Nephron progenitor cell (in vitro differentiated cells): ENCODE results near the gene GUF1.
"Not testable (repeated sequence)": the region's sequence is repeated elsewhere in the genome, so short reads cannot be mapped to it uniquely, and the experiment has no call there.

Experiments used
- DNase-seq: peaks from one replicate; pipeline ENCODE4 v3.0.0; 2021
- H3K27ac Mint-ChIP-seq: 2 replicates; pipeline ENCODE4 v1.8.0; 2021; ENCODE audit warnings: mild to moderate bottlenecking, moderate library complexity, mixed read lengths
- H3K27me3 Mint-ChIP-seq: 2 replicates; pipeline ENCODE4 v1.8.0; 2021; ENCODE audit warnings: mild to moderate bottlenecking, low read depth, mixed read lengths; ENCODE audit not compliant: poor library complexity
- H3K36me3 Mint-ChIP-seq: 2 replicates; pipeline ENCODE4 v1.8.0; 2021; ENCODE audit warnings: low read depth, mixed read lengths
- H3K4me1 Mint-ChIP-seq: 2 replicates; pipeline ENCODE4 v1.8.0; 2021; ENCODE audit warnings: mixed read lengths
- H3K4me3 Mint-ChIP-seq: 2 replicates; pipeline ENCODE4 v1.8.0; 2021; ENCODE audit warnings: mild to moderate bottlenecking, moderate library complexity, mixed read lengths
- H3K9me3 Mint-ChIP-seq: 2 replicates; pipeline ENCODE4 v1.8.0; 2021; ENCODE audit warnings: mild to moderate bottlenecking, moderate library complexity, mixed read lengths
- CTCF ChIP-seq: fragments of 200-600 bp; sonication (generic); IDR thresholded peaks from 2 replicates; pipeline ENCODE4 v1.5.0; 2021; ENCODE audit warnings: antibody characterized with exemption

GUF1 gene

DNA sequence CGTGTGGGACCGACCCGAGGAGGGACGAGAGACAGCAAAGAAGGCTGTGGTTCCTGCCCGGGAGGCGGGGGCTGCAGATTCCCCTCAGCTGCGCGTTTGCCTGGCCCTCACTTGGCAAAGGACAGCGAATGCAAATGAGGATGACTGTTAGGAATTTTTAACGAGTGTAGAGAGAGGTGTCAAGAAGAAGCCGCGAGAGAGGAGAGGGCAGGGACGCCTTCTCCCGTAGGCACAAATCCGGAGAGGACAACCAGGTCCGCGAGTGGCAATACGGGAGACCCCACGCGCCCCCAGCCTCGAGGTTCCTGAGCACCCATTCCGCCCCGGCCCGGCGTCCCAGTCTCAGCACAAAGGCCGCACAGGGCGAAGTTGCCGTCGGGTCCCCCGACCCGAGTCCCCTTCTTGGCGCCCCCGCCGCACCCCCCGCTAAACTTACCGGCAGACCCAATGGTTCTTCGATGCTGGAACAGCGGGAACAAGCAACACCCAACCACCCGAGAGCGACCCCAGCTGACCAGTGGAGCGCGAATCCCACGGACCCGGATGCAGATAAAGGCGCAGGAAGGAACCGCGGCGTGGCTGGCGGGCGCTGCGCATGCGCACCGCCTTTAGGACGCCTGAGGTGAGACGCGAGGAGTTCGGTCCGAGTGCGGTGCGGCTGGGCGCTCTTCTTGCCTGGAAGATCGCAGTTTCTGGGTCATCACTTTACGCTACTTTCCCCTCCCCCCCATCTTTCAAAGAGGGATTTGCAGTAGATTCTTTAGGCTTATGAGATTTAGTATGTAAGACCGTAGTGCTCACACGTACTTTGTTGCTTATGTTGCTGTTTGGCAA, 48.0 kb downstream of the GUF1 start, which contains the start of gene GNPDA2:
Gene GNPDA2 (minus strand): TSS at position 519 of the 834 bp plus-strand sequence. CDS start 4,349 bp downstream, outside the sequence.
- TF ChIP-seq CTCF: no peak
- no peaks in the 10 kb centered on the region for H3K9me3 Mint-ChIP-seq
- DNase-seq: peak; percentile 84
- H3K4me1 Mint-ChIP-seq: peaks cover 32% of the 10 kb centered on the region
- H3K36me3 Mint-ChIP-seq: no peaks in the 10 kb centered on the region
- peaks cover 12% of the 10 kb centered on the region for H3K27me3 Mint-ChIP-seq
- H3K4me3 Mint-ChIP-seq: peak within 1 kb of the TSS; percentile 99
- H3K27ac Mint-ChIP-seq: peak within 1 kb of the TSS; percentile 96

DNA sequence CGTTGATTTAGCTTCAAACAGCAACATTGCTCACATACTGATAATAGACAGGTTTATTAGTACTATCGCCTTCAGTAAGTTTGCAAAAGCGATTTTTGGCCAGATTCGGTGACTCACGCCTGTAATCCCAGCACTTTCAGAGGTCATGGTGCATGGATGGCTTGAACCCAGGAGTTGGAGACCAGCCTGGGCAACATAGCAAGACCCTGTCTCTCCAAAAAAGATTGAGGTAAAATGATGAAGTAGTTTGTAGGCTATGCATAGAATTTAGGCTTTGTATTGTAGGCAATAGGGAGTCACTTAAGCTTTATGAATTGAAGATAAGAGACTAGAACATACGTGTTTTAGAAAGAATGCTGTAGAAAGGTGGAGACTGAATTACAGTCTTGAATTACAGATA, 49.3 kb downstream of the GUF1 start:
- peaks cover 12% of the 10 kb centered on the region for H3K27me3 Mint-ChIP-seq
- DNase-seq: no peak

DNA sequence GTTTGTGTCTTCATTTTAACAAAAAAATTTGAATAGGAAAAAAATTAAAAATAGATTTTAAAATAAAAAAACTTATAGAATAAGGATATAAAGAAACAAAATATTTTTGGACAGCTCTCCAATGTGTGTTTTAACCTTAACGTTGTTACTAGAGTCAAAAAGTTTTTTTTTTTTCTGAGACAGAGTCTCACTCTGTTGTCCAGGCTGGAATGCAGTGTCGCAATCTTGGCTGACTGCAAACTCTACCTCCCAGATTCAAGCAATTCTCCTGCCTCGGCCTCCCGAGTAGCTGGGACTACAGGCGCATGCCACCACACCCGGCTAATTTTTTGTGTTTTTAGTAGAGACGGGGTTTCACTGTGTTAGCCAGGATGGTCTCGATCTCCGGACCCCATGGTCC, 50.5 kb downstream of the GUF1 start:
- not testable (repeated sequence) for H3K36me3 Mint-ChIP-seq, H3K9me3 Mint-ChIP-seq, DNase-seq, H3K4me3 Mint-ChIP-seq, H3K27ac Mint-ChIP-seq
- Mint-ChIP-seq H3K4me1 (peaks cover 27% of the 10 kb centered on the region), H3K27me3 (peaks cover 12% of the 10 kb centered on the region)

More for the DNA sequence above, 49.3 kb downstream of the GUF1 start:
- Mint-ChIP-seq H3K27ac (no peak overlapping the region), H3K9me3 (no peaks in the 10 kb centered on the region), H3K36me3 (no peaks in the 10 kb centered on the region), H3K4me1 (peaks cover 32% of the 10 kb centered on the region), H3K4me3 (peak overlapping the region; percentile 99)
- no peak for TF ChIP-seq CTCF

DNA sequence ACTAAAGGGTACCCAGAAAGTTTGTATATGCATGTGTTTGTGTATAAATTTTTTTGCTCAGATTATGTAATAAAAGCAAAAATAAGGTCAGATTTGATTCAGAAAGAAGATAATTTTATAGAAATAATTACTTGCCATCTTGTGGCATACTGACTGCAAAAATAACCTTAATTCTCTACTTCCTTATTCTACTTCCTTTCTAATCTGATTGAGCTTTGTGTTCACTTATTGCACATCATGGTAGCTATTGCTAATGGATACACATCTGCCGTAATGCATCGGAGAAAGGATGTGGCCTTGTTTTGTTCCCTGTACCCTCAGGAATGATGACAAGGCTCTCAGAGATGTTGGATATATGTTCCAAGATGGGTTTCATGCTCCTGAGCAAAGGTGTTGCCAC, 58.7 kb downstream of the GUF1 start:
- Mint-ChIP-seq H3K27ac (no peak overlapping the region), H3K9me3 (no peaks in the 10 kb centered on the region), H3K4me1 (no peaks in the 10 kb centered on the region), H3K4me3 (no peak overlapping the region), H3K36me3 (no peaks in the 10 kb centered on the region), H3K27me3 (no peaks in the 10 kb centered on the region)
- TF ChIP-seq CTCF: no peak
- no peak for DNase-seq

GRCh38 chr4:44738615-44739014, 60.4 kb downstream of the GUF1 start:
- H3K27ac Mint-ChIP-seq: no peak overlapping the region
- no peak for DNase-seq
- H3K9me3 Mint-ChIP-seq: no peaks in the 10 kb centered on the region
- no peaks in the 10 kb centered on the region for H3K27me3 Mint-ChIP-seq
- peak; percentile 25 for TF ChIP-seq CTCF
- H3K36me3 Mint-ChIP-seq: no peaks in the 10 kb centered on the region
- H3K4me1 Mint-ChIP-seq: no peaks in the 10 kb centered on the region
- H3K4me3 Mint-ChIP-seq: no peak overlapping the region

DNA sequence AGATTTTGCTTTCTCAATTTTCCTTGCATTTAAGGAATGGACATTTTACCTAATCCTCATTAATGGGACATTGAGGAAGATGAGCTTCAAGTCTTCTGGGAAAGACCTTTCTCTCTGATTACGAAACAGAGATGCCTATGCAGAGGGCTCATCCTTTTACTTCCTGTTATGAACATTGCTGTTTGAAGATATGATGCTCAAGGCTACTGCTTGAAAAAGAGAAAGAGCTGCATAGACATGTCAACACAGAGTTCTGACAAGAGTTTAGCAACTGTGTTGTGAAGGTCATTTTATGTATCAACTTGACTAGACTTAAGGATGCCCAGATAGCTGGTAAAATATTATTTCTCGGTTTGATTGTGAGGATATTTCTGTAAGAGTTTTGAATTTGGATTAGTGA, 62.0 kb downstream of the GUF1 start:
- Mint-ChIP-seq H3K27ac (no peak overlapping the region), H3K27me3 (no peaks in the 10 kb centered on the region), H3K4me3 (no peak overlapping the region), H3K36me3 (no peaks in the 10 kb centered on the region), H3K4me1 (no peaks in the 10 kb centered on the region), H3K9me3 (no peaks in the 10 kb centered on the region)
- TF ChIP-seq CTCF: no peak
- no peak for DNase-seq
